ENCODE data around the gene PRCD.
"Not testable (repeated sequence)": the region's sequence is repeated elsewhere in the genome, so short reads cannot be mapped to it uniquely, and the experiment has no call there.

Gene PRCD

DNA sequence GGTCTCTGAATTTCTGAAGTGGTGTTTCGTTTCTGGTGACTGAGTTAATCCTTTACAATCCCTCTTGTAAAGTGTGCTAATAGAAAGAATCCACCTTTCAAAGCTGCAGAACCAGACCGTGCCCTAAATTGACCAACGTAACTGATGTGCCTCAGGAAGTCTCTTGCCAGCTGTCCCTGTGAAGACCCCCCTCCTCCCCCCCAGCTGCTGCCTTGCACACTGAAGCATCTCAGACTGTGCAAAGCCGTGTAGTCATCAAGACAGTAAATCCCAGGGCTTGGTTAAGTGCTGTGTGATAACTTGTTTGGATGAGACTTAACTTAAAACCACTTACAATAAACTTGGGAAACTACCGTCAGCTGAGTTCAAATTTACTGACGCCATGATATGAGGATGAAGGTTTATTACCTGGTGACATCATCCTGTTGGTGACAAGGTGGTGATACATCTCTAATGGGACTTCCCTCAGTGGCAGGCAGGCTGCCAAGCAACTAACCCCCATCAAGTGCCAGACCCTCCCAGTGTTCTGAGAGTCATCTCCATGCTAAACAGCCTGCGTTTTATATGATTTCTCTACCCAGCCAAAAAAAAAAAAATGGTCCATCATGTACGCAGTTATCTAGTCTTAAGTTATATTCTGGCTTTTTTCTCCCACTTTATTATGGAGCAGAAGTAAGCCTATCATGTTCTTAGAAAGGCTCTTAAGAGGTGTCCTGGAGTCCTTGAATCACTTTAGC, 25.3 kb downstream of the PRCD start:
- TF ChIP-seq GLIS3 (CRISPR knock-in tag; IDR thresholded peaks at IDR 0.05), result 0 out of 2 replicates have a peak, but pooled peaks have one; percentile 17
- not testable (repeated sequence) for ATAC-seq

DNA sequence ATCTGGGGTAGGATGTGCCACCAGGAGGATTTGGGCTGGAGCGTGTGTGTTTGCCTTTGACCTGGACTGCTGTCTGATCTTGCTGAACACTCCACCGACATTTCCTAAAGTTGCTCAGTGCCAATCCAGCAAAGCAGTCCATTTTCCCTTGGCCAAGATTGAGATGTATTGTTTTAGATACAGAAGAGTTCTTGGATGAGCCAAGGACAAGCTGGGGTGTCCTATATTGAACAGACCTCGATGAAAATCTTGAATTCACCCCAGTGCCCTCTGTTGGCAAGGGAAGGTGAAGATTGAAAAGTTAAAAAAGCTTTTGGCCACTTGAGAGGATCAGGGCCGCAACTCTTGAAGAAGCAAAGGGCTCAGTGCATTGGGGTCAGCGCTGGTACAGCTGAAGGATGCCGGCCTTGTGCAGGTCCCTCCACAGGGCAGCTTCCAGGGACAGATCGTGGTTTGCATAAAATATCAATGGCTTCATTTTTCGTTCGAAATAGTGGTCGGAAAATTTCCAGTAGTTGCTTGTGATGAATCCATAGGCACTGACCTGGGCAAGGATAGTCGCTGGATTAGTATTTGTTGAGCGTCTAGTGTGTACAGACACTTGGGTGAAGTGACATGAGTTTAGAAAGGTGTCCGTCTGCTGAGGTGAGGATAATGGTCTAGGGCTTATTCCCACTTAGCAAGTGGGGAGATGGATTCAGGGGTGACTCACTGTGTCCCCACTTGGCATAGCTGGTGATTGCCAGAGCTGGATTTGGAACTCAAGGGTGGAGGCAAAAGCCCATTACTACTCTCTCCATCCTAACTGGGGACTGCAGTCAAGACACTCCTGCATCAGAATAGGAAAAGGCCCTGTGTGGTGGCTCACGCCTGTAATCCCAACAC, 26.1 kb downstream of the PRCD start:
- TF ChIP-seq ZNF8 (CRISPR knock-in tag; IDR thresholded peaks at IDR 0.05) (no peak), ZNF565 (CRISPR knock-in tag; conservative IDR thresholded peaks at IDR 0.05; ENCODE audit: low read depth) (no peak), GLIS3 (CRISPR knock-in tag; IDR thresholded peaks at IDR 0.05) (no peak), CSRNP3 (CRISPR knock-in tag; IDR thresholded peaks at IDR 0.05) (no peak), BACH2 (CRISPR knock-in tag; IDR thresholded peaks at IDR 0.05; ENCODE audit: borderline replicate concordance) (no peak), ESRRG (CRISPR knock-in tag; IDR thresholded peaks at IDR 0.05) (no peak), ZFP30 (CRISPR knock-in tag; IDR thresholded peaks at IDR 0.05) (no peak), TOX (CRISPR knock-in tag; IDR thresholded peaks at IDR 0.05; ENCODE audit: borderline replicate concordance) (no peak), OSR1 (CRISPR knock-in tag; IDR thresholded peaks at IDR 0.05) (no peak), TSHZ2 (CRISPR knock-in tag; IDR thresholded peaks at IDR 0.05) (no peak), RARB (CRISPR knock-in tag; IDR thresholded peaks at IDR 0.05) (no peak), ZC3H10 (CRISPR knock-in tag; IDR thresholded peaks at IDR 0.05) (no peak), TCF4 (CRISPR knock-in tag; IDR thresholded peaks at IDR 0.05; ENCODE audit: borderline replicate concordance) (no peak), PPARA (CRISPR knock-in tag; IDR thresholded peaks at IDR 0.05; ENCODE audit: borderline replicate concordance) (no peak)
- TF ChIP-seq, protein P1, sequence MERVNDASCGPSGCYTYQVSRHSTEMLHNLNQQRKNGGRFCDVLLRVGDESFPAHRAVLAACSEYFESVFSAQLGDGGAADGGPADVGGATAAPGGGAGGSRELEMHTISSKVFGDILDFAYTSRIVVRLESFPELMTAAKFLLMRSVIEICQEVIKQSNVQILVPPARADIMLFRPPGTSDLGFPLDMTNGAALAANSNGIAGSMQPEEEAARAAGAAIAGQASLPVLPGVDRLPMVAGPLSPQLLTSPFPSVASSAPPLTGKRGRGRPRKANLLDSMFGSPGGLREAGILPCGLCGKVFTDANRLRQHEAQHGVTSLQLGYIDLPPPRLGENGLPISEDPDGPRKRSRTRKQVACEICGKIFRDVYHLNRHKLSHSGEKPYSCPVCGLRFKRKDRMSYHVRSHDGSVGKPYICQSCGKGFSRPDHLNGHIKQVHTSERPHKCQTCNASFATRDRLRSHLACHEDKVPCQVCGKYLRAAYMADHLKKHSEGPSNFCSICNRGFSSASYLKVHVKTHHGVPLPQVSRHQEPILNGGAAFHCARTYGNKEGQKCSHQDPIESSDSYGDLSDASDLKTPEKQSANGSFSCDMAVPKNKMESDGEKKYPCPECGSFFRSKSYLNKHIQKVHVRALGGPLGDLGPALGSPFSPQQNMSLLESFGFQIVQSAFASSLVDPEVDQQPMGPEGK (CRISPR knock-in tag; IDR thresholded peaks at IDR 0.05; ENCODE audit: borderline replicate concordance), result no peak
- no peak for ATAC-seq

DNA sequence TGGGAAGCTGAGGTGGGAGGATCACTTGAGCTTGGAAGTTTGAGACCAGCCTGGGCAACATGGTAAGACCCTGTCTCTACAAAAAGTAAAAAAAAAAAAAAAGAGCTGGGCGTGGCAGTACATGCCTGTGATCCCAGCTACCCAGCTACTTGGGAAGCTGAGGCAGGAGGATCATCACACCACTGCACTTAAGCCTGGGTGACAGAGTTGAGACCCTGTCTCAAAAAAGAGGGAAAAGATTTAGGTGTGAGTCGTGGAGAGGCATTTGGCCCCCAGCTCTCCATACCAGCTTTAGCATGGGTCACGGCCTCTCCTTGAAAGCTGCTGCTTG, 26.7 kb downstream of the PRCD start:
- TF ChIP-seq CSRNP3 (CRISPR knock-in tag; IDR thresholded peaks at IDR 0.05) (no peak), BACH2 (CRISPR knock-in tag; IDR thresholded peaks at IDR 0.05; ENCODE audit: borderline replicate concordance) (no peak), ZNF8 (CRISPR knock-in tag; IDR thresholded peaks at IDR 0.05) (no peak), GLIS3 (CRISPR knock-in tag; IDR thresholded peaks at IDR 0.05) (no peak), ZFP3 (CRISPR knock-in tag; IDR thresholded peaks at IDR 0.05) (no peak), CREB5 (CRISPR knock-in tag; IDR thresholded peaks at IDR 0.05; ENCODE audit: low read depth) (no peak), ZNF565 (CRISPR knock-in tag; conservative IDR thresholded peaks at IDR 0.05; ENCODE audit: low read depth) (no peak), RARB (CRISPR knock-in tag; IDR thresholded peaks at IDR 0.05) (no peak), ZNF70 (CRISPR knock-in tag; IDR thresholded peaks at IDR 0.05) (no peak), ZC3H10 (CRISPR knock-in tag; IDR thresholded peaks at IDR 0.05) (no peak), SNAI2 (CRISPR knock-in tag; IDR thresholded peaks at IDR 0.05) (no peak)
- no peak for ATAC-seq
